ENCODE data around the gene CDK14. TPM values are rescaled to one million over a fixed set of nuclear protein-coding genes. Genes with fewer than 3 reads are reported as not detected.

Gene CDK14
- total and polyA plus RNA-seq, 2 of the 8 experiments (the other 6 are each of a cell fraction or from before 2014, with no cell fraction given) = 5.5 to 47.3 TPM

DNA sequence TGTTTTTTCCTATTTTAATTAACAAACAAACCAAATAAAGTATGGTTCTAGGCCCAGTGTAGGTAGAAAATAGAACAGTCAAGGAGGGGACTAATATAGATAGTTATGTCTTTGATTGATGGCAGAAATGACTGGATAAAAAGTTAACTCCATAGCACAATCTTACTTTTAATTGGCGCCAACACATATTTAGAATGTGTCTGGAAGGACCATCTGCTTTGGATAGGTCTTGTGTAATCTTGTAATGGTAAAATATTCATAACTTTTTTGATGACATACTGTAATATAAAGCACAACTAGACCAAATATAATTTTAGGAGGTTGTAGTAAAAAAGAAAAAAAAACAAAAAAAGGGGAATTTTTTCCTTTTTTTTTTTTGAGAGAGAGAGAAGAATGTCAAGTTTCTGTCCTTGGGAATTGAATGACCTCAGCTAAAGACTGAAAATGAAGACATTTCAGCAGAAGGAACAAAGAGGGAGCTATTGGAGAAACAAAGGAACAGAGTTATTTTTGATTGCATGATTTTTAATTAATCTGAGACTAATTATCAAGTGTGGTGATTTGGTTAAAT lies 193.7 kb downstream of the CDK14 start:
- no peak overlapping the region for H3K56ac ChIP-seq (replicated peaks; ENCODE audit: insufficient read length, low read depth, low read length)
- 77% methylated on average over 1 of the region's 1 CpG; no CpG with 5 or more reads in 1 of the 2 experiments for WGBS, 2 experiments (ENCODE audit: extremely low coverage in 1 of 2, insufficient coverage in 1 of 2, insufficient read length in 1 of 2, insufficient replicate concordance in 2 of 2, low coverage in 1 of 2, low lambda C conversion rate in 2 of 2, missing lambda C conversion rate in 1 of 2)
- H2AK5ac ChIP-seq (ENCODE audit: low read depth, low read length) = no peak overlapping the region
- no peak overlapping the region for H4K8ac ChIP-seq (ENCODE audit: extremely low read depth, insufficient read depth, low read length)
- H2BK120ac ChIP-seq (replicated peaks; ENCODE audit: low read depth, low read length) = no peak overlapping the region
- no peaks in the 10 kb centered on the region for H3K27me3 ChIP-seq (replicated peaks in 1 of 4; ENCODE audit: control insufficient read depth in 3 of 4, extremely low read depth in 1 of 4, insufficient read depth in 3 of 4, low read length in 3 of 4)
- H3K9me3 ChIP-seq (ENCODE audit: insufficient read depth in 2 of 2, low read depth in 1 of 2, low read length in 1 of 2) = peaks cover 3 to 5% of the 10 kb centered on the region in 2 experiments
- H3K79me1 ChIP-seq (ENCODE audit: low read depth, low read length) = no peaks in the 10 kb centered on the region
- H3K79me2 ChIP-seq (ENCODE audit: control insufficient read depth in 1 of 2, insufficient read depth in 2 of 2, low read length in 2 of 2) = no peaks in the 10 kb centered on the region
- H3K18ac ChIP-seq (ENCODE audit: extremely low read depth, low read length) = no peak overlapping the region
- H3K14ac ChIP-seq (ENCODE audit: insufficient read length) = no peak overlapping the region
- H2AFZ ChIP-seq (ENCODE audit: low read length) = no peak overlapping the region
- no peak overlapping the region for H2BK15ac ChIP-seq (ENCODE audit: low read length)
- H3K23me2 ChIP-seq (ENCODE audit: low read depth, low read length) = no peaks in the 10 kb centered on the region
- no peak overlapping the region for H3K4me2 ChIP-seq (ENCODE audit: insufficient read depth in 1 of 2, low read depth in 2 of 2, low read length in 2 of 2)
- no peaks in the 10 kb centered on the region for H4K20me1 ChIP-seq (replicated peaks in 1 of 2; ENCODE audit: control insufficient read depth in 1 of 2, insufficient read depth in 2 of 2, low read length in 2 of 2)
- H3K4me1 ChIP-seq (replicated peaks in 1 of 4; ENCODE audit: control insufficient read depth in 3 of 4, insufficient read depth in 4 of 4, low read length in 3 of 4) = no peaks in the 10 kb centered on the region
- H3K23ac ChIP-seq (ENCODE audit: insufficient read length) = no peak overlapping the region
- H3K4me3 ChIP-seq (ENCODE audit: extremely low read depth in 1 of 4, insufficient read depth in 2 of 4, low read depth in 3 of 4, low read length in 4 of 4) = no peak overlapping the region
- no peak overlapping the region for H2BK12ac ChIP-seq (ENCODE audit: low read depth, low read length)
- no peak overlapping the region for H2BK20ac ChIP-seq (ENCODE audit: low read length)
- ChIA-PET CTCF (ENCODE audit: partially characterized antibody) (interaction anchor here (0.6 kb wide), 1 partner anchor 13 kb away, joined by 3 read pairs; no protein-coding TSS in a partner anchor), POLR2A (ENCODE audit: partially characterized antibody) (no interaction called here)
- H3K4ac ChIP-seq (replicated peaks; ENCODE audit: insufficient read length, low read depth, low read length) = no peak overlapping the region
- H4K91ac ChIP-seq (replicated peaks; ENCODE audit: insufficient read length, low read length) = no peak overlapping the region
- DNase-seq (ENCODE audit: low read depth in 1 of 2, low spot score in 2 of 2) = no peak
- peaks cover 0 to 2% (median 0%) of the 10 kb centered on the region in 4 experiments; a peak in 1 of 8 replicates for H3K36me3 ChIP-seq (ENCODE audit: control insufficient read depth in 2 of 4, insufficient read depth in 4 of 4, low read length in 3 of 4)
- no peak overlapping the region for H3K27ac ChIP-seq (ENCODE audit: low read depth, low read length)
- no peak overlapping the region for H3K9ac ChIP-seq (replicated peaks in 1 of 4; ENCODE audit: extremely low read depth in 1 of 4, low read depth in 3 of 4, low read length in 3 of 4)
- no peak for FAIRE-seq
- H2BK5ac ChIP-seq (ENCODE audit: low read depth, low read length) = no peak overlapping the region
- no peak overlapping the region for H4K5ac ChIP-seq (ENCODE audit: insufficient read length, low read depth, low read length)
- TF ChIP-seq KDM1A (IDR thresholded peaks at IDR 0.05; ENCODE audit: borderline replicate concordance, low read length) (no peak), SUZ12 (IDR thresholded peaks at IDR 0.05; ENCODE audit: low read length) (no peak), SP2 (IDR thresholded peaks at IDR 0.05; ENCODE audit: low read length) (no peak), RXRA (IDR thresholded peaks at IDR 0.05; ENCODE audit: insufficient read depth, low read depth, low read length) (no peak), POLR2AphosphoS5 (IDR thresholded peaks at IDR 0.05; ENCODE audit: low read depth, low read length) (no peak), BCL11A (IDR thresholded peaks at IDR 0.05; ENCODE audit: low read depth in 2 of 2, low read length in 2 of 2) (no peak), MAFK (IDR thresholded peaks at IDR 0.05; ENCODE audit: low read depth, low read length) (no peak), EZH2 (IDR thresholded peaks at IDR 0.05; ENCODE audit: low read depth, low read length, severe bottlenecking) (no peak), PHF8 (conservative IDR thresholded peaks at IDR 0.05; ENCODE audit: low read depth, low read length) (no peak)
- TF ChIP-seq, protein P1, sequence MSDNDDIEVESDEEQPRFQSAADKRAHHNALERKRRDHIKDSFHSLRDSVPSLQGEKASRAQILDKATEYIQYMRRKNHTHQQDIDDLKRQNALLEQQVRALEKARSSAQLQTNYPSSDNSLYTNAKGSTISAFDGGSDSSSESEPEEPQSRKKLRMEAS (IDR thresholded peaks at IDR 0.05) = no peak
